ENCODE measurements around the gene SLC35F4.
A peak's percentile ranks its signal among the peaks of the same experiment; 100 is the strongest.
"Not testable (repeated sequence)": the region's sequence is repeated elsewhere in the genome, so short reads cannot be mapped to it uniquely, and the experiment has no call there.

The SLC35F4 gene

GRCh38 chr14:57865403-57866198 is at the start of gene SLC35F4:
Gene SLC35F4 (minus strand): TSS chr14:57866092.
- no peak for DNase-seq (ENCODE audit: low read depth)

GRCh38 chr14:57909626-57910025 is 43.7 kb upstream of the SLC35F4 start:
- DNase-seq (ENCODE audit: low read depth), result no peak

DNA sequence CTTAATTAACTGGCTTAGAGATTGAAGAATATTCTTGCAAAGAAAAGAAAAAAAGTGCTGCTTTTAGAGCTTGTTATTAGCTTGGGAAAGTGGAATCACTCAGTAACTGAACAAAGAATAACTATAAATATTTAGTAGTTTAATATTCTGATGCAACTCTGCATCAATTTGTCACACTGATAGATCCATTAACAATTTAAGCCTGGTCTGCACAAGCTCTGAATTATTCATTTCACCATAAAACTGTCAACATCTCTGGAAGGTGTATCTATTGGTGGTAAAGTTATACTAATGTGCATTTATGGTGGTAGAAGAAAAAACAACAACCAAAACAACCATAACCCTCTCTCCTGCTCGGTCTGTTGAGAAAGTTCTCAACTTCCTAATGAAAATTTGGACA is 38.1 kb upstream of the SLC35F4 start:
- no peak for DNase-seq (ENCODE audit: low read depth)

DNA sequence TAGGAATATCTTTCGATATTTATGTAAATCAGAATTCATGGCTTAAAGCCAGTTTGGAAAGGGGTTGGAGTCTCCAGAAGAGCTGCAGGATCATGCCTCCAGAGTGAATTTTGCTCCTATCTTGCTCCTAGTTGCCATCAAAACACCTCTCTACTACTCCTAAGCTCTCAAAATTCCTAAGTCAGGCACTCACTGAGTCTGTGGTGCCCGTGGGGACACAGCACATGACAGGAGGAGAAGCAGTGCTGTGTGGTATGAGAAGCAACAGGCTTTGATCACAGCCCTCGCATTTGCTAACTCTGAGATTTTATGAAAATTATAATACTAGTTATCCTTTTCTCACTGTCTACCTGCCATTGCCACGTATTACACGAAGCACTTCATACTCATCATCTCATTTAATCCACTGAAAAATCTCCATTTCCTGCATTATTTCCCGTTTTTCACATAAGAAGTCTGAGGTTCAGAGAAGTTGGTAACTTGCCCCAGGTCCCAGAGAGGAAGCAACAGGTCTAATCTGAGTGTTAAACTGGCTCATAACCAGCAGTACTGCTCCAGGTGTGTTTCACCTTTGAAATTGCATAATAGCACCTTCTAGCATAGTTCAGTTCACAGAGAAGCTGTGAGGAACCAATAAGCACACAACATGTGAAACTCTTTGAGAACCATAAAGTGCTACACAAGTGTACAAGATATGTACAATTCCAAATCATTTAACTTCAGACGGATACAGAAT is 33.1 kb upstream of the SLC35F4 start:
- no peak for DNase-seq (ENCODE audit: low read depth)

DNA sequence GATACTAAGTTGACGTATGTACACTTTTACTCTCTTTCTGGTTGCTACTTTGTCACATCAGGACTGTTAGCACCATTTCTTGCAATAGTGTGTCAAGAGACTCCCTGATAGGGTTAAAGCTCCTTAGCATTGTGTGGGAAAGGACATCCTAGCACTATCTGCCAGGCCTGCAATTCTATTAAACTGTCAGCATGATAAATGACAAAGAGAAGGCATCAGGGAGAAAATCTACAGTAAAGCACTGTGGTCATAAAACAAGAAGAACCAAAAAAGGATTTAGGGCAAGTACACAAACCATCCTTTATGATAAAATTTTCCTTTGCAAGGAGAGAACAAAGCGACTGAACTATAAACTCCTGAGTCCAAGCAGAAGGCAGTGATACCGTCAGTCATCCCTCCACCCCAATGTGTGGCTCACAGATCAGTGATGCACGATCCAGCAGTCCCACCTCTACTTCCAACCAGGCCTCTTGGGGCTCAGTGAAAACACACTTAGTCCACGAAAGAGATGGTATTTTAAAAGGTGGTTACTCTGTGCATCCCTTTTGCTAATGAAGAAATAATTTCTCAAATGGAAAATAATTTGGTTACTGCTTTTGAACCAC is 31.4 kb upstream of the SLC35F4 start:
- no peak for DNase-seq (ENCODE audit: low read depth)

GRCh38 chr14:57889245-57889644 is 23.4 kb upstream of the SLC35F4 start:
- DNase-seq (ENCODE audit: low read depth), result no peak

- DNase-seq (ENCODE audit: low read depth), result no peak
Observed at GRCh38 chr14:57884175-57884574, 18.3 kb upstream of the SLC35F4 start.

DNA sequence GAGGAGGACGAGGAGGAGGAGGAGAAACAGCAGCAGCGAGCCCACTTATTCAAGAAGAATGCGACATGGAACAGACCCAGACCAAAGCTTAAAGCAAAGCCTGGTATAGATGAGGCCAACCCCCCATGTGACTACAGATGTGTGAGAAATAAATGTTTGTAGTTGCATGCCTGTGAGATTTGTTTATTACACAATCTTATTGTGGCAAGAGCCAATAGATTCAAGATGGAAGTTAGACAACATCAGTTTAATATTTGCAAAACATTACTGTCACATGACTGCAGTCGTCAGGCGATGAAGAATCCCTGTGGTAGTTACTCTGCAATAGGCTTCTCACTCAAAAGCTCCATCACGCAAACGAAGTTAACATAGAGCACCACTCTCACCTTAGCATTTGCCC is 17.2 kb upstream of the SLC35F4 start:
- no peak for DNase-seq (ENCODE audit: low read depth)

- no peak for DNase-seq (ENCODE audit: low read depth)
Observed at GRCh38 chr14:57879516-57879915, 13.6 kb upstream of the SLC35F4 start.

DNA sequence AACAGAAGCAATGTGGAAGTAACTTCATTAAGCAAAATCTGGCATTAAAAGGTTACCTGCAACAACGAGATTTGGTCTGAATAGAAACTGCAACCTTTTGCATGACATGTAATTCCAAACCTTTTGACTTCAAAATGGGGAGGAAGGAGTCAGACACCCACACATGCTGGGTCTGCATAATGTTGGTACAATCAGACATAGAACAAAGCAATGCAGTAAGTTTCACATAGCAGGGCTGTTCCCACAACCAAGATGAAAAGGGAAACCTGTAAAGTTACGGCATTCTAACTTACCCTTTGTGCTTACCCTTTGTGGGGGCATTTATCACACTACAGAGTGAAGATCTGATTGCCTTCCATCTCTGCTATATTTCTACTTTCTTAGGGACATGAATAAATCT is 10.1 kb upstream of the SLC35F4 start:
- DNase-seq (ENCODE audit: low read depth), result no peak

- no peak for DNase-seq (ENCODE audit: low read depth)
Observed at GRCh38 chr14:57875296-57875695, 9.4 kb upstream of the SLC35F4 start.

DNA sequence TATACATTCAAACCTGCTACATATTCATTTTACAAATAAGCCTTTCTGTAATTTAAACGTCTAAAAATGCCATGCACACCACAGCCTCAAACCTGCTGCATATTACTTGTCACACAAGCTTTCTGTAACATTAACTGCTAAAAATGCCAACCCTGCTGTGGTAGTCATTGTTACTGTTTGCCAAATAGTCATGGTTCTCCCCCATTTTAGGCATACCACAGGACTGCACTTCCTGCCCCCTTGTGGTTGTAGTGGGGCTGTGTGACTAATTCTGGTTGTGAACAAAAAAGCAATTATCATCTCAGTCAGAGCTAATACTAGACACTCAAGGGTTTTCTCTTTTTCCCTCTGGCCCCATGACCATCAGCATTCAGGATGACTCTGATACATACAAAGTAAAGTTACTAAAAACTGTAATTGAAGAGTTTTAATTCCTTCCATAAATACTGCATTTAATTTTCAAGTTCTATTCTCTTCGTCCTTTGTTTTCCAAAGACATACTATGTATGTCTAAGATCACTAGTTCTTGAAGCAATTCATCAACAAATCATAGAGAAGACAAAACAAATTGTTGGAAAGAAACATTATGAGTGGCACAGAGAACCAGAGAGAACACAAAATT is 5.7 kb upstream of the SLC35F4 start:
- DNase-seq (ENCODE audit: low read depth), result peak; percentile 25

GRCh38 chr14:57870686-57871457 is 5.0 kb upstream of the SLC35F4 start:
- no peak for DNase-seq (ENCODE audit: low read depth)

DNA sequence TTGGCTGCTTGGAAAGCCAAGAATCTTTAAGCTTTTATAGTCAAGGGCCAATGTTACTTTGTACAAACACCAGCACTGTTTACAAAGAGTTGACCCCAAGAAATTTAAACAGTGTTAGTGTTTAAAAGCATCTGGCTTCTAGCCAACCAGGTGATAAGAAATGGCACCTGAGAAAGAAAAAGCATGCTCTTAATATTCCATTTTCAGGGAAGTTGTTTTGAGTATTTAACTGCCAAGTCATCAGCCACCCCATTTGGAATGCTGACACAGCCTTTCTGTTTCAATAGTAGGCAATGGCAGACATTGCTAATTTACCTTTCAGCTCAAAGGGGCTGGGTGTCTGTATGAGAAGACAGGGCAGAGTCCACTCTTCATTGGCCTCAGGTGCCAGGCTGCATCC is 3.7 kb upstream of the SLC35F4 start:
- DNase-seq (ENCODE audit: low read depth), result no peak

DNA sequence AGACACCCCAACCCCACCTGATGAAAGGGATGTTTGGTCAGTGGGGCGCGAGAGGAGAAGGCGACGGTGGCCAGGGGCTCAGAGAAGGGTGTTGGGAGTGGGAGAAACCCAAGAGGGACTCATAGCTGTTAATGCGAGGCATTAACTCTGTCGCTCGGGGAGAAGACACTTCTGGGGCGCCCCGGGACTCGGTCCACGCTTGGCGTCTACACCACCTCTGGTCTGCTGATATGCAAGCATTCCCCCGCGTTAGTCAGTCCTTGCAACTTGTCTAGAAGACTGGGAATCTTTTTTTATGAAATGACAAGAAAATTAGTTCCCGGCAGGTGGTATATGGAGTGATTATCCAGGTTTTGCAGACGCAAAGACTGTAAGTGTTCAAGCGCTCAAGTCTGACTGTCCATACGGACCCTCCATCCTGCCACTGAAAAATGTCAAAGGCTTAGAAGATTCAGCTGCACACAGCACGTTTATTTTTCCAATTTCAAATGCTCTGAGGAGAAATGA is 360 bp upstream of the SLC35F4 start:
- DNase-seq (ENCODE audit: low read depth), result no peak

DNA sequence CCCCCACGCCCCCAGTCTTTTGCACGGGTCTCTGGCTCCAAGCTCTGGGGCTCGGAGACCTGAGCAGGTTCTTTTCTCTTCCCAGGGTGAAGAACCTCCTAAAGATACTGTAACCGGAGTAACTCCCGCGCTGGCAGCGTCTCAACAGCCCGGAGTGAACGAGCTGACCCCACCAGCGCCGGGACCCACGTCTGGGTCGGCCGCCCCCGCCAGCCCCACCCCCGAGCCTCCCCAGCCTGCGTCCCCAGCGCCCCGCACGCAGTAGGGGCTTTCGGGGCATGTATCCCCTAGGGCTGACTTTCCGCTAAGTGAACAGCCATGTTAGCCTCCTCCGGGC is 858 bp downstream of the SLC35F4 start:
- DNase-seq (ENCODE audit: low read depth), result no peak

DNA sequence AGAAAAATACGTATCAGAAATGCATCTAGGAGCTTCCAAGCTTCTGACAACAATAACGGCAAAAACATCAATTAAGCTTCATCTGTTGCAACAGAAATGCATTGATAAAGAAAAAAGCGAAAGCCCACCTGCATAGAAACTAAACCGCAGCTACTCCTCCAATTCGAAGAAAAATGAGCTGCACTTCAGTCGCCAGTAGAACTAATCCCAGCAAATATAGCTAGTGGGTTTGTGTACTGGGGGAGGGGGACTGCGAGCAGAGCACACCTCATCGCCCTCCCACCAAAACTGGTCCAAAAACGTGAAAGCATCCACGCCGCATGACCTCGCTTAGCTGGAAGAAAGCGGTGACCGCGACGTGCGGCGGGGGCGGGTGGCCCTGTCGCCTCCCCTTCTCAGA is 1.2 kb downstream of the SLC35F4 start:
- DNase-seq (ENCODE audit: low read depth), result no peak

GRCh38 chr14:57863471-57863870 is 2.4 kb downstream of the SLC35F4 start:
- DNase-seq (ENCODE audit: low read depth), result no peak

DNA sequence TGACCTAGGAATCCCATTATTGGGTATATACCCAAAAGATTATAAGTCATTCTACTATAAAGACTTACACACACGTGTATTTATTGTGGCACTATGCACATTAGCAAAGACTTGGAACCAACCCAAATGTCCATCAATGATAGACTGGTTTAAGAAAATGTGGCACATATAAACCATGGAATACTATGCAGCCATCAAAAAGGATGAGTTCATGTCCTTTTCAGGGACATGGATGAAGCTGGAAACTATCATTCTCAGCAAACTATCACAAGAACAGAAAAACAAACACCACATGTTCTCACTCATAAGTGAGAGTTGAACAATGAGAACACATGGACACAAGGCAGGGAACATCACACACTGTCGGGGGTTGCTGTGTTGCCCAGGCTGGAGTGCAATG is 10.2 kb downstream of the SLC35F4 start:
- not testable (repeated sequence) for DNase-seq (ENCODE audit: low read depth)

GRCh38 chr14:57854571-57854970 is 11.3 kb downstream of the SLC35F4 start:
- DNase-seq (ENCODE audit: low read depth), result no peak

- no peak for DNase-seq (ENCODE audit: low read depth)
Observed at GRCh38 chr14:57851354-57851753, 14.5 kb downstream of the SLC35F4 start.

DNA sequence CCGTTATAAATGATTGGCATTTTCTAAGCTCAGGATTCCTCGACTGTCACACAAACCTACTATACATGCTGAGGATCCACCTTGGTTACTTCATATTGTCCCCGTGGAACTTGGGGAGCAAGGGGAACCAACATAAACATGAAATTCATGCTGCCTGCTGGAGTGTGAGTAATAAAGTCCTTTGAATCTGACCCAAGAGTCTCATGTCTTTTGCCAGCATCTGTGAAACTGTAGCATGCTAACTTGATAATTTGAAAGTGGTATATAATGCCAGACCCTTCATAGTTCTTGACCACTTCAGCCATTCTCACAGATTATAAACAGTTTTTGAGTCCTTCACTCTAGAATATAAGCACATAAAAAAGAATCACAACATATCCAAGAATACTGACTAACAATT is 17.1 kb downstream of the SLC35F4 start:
- DNase-seq (ENCODE audit: low read depth), result no peak

All from amniotic epithelial cell (primary cell).